ENCODE measurements around the gene HOXA5.

HOXA5 gene

GRCh38 chr7:27165996-27166530 lies 22.6 kb upstream of the HOXA5 start:
- Histone ChIP-seq H3K9me3 (ENCODE audit: control extremely low read depth in 1 of 5, control insufficient read depth in 4 of 5, insufficient read depth in 2 of 5, low read depth in 1 of 5, low read length in 4 of 5) (no peaks in the 10 kb centered on the region), H3K4me3 (ENCODE audit: control insufficient read depth in 1 of 7, extremely low read depth in 1 of 7, insufficient read depth in 4 of 7, low read depth in 2 of 7, low read length in 6 of 7) (peak overlapping the region; percentile 34 to 100 (median 87)), H3K36me3 (ENCODE audit: control insufficient read depth in 4 of 4, insufficient read depth in 4 of 4, low read length in 3 of 4) (peaks cover 0 to 55% (median 12%) of the 10 kb centered on the region in 4 experiments), H3K27me3 (replicated peaks in 2 of 5; ENCODE audit: control insufficient read depth in 4 of 5, insufficient read depth in 5 of 5, low read length in 4 of 5) (no peaks in the 10 kb centered on the region), H3K27ac (ENCODE audit: insufficient read depth in 1 of 2, low read depth in 1 of 2, low read length in 2 of 2, poor library complexity in 1 of 2, severe bottlenecking in 2 of 2) (peak overlapping the region; percentile 92 to 96), H3K4me1 (ENCODE audit: control extremely low read depth in 1 of 4, control insufficient read depth in 4 of 4, insufficient read depth in 4 of 4, low read length in 3 of 4) (peaks cover 19 to 67% (median 46%) of the 10 kb centered on the region in 4 experiments)
- POLR2A ChIA-PET: interaction anchor here (0.6 to 2.1 kb wide), 4 partner anchors 9 to 19 kb away, joined by 3 to 9 read pairs (median 3); partner anchors contain the start of genes HOXA11, HOXA3 and HOXA7
- DNase-seq: peak in 1 of 3 donors; percentile 31
- under 1% methylated on average over 41 of the region's 46 CpGs for whole genome bisulfite sequencing (ENCODE audit: insufficient coverage)
- CTCF ChIA-PET: interaction anchor here (0.7 to 2.2 kb wide), 9 partner anchors 9 to 794 kb away, joined by 3 to 12 read pairs (median 6); partner anchors contain the start of genes HOXA3 and HOXA7

GRCh38 chr7:27165089-27165995 lies 21.9 kb upstream of the HOXA5 start, which contains the start of gene HOXA9:
Gene HOXA9 (minus strand): TSS chr7:27165537. CDS start chr7:27165457, 80 bp downstream.
- WGBS (ENCODE audit: insufficient coverage): 0% methylated on average over 55 of the region's 82 CpGs
- CTCF ChIA-PET: interaction anchor here (0.7 to 2.2 kb wide), 7 partner anchors 8 to 793 kb away, joined by 3 to 12 read pairs (median 6); partner anchors contain the start of genes HOXA3 and HOXA7
- H3K9me3 ChIP-seq (ENCODE audit: control extremely low read depth in 1 of 5, control insufficient read depth in 4 of 5, insufficient read depth in 2 of 5, low read depth in 1 of 5, low read length in 4 of 5): no peaks in the 10 kb centered on the region
- no peaks in the 10 kb centered on the region for H3K27me3 ChIP-seq (replicated peaks in 2 of 5; ENCODE audit: control insufficient read depth in 4 of 5, insufficient read depth in 5 of 5, low read length in 4 of 5)
- H3K4me1 ChIP-seq (ENCODE audit: control extremely low read depth in 1 of 4, control insufficient read depth in 4 of 4, insufficient read depth in 4 of 4, low read length in 3 of 4): peaks cover 16 to 65% (median 51%) of the 10 kb centered on the region in 4 experiments
- H3K27ac ChIP-seq (ENCODE audit: insufficient read depth in 1 of 2, low read depth in 1 of 2, low read length in 2 of 2, poor library complexity in 1 of 2, severe bottlenecking in 2 of 2): peak within 1 kb of the TSS; percentile 92 to 96
- POLR2A ChIA-PET: interaction anchor here (0.6 to 2.1 kb wide), 2 partner anchors 9 to 20 kb away, joined by 3 to 9 read pairs; partner anchors contain the start of genes HOXA11 and HOXA7
- H3K4me3 ChIP-seq (ENCODE audit: control insufficient read depth in 1 of 7, extremely low read depth in 1 of 7, insufficient read depth in 4 of 7, low read depth in 2 of 7, low read length in 6 of 7): peak within 1 kb of the TSS; percentile 73 to 100 (median 87)
- DNase-seq: peak; percentile 95 to 98 (median 97)
- peaks cover 0 to 52% (median 12%) of the 10 kb centered on the region in 4 experiments for H3K36me3 ChIP-seq (ENCODE audit: control insufficient read depth in 4 of 4, insufficient read depth in 4 of 4, low read length in 3 of 4)

GRCh38 chr7:27164367-27165088 lies 21.0 kb upstream of the HOXA5 start:
- H3K27ac ChIP-seq (ENCODE audit: insufficient read depth in 1 of 2, low read depth in 1 of 2, low read length in 2 of 2, poor library complexity in 1 of 2, severe bottlenecking in 2 of 2): peak overlapping the region; percentile 92 to 96
- under 1% methylated on average over 39 of the region's 47 CpGs for WGBS (ENCODE audit: insufficient coverage)
- ChIA-PET POLR2A (interaction anchor here (2.1 kb wide), 1 partner anchor 8 kb away, joined by 9 read pairs; the partner anchor contains the start of gene HOXA7), CTCF (interaction anchor here (0.7 to 4.6 kb wide), 6 partner anchors 11 to 310 kb away, joined by 3 to 84 read pairs (median 14); partner anchors contain the start of genes HOXA10, HOXA3 and HOXA6)
- peak overlapping the region; percentile 73 to 100 (median 87) for H3K4me3 ChIP-seq (ENCODE audit: control insufficient read depth in 1 of 7, extremely low read depth in 1 of 7, insufficient read depth in 4 of 7, low read depth in 2 of 7, low read length in 6 of 7)
- no peaks in the 10 kb centered on the region for H3K9me3 ChIP-seq (ENCODE audit: control extremely low read depth in 1 of 5, control insufficient read depth in 4 of 5, insufficient read depth in 2 of 5, low read depth in 1 of 5, low read length in 4 of 5)
- peaks cover 15 to 70% (median 59%) of the 10 kb centered on the region in 4 experiments for H3K4me1 ChIP-seq (ENCODE audit: control extremely low read depth in 1 of 4, control insufficient read depth in 4 of 4, insufficient read depth in 4 of 4, low read length in 3 of 4)
- DNase-seq: peak in 1 of 3 donors; percentile 72
- no peaks in the 10 kb centered on the region for H3K27me3 ChIP-seq (replicated peaks in 2 of 5; ENCODE audit: control insufficient read depth in 4 of 5, insufficient read depth in 5 of 5, low read length in 4 of 5)
- peaks cover 0 to 50% (median 12%) of the 10 kb centered on the region in 4 experiments for H3K36me3 ChIP-seq (ENCODE audit: control insufficient read depth in 4 of 4, insufficient read depth in 4 of 4, low read length in 3 of 4)

GRCh38 chr7:27164045-27164366 lies 20.5 kb upstream of the HOXA5 start:
- H3K9me3 ChIP-seq (ENCODE audit: control extremely low read depth in 1 of 5, control insufficient read depth in 4 of 5, insufficient read depth in 2 of 5, low read depth in 1 of 5, low read length in 4 of 5): no peaks in the 10 kb centered on the region
- WGBS (ENCODE audit: insufficient coverage): 0% methylated on average over 10 of the region's 12 CpGs
- DNase-seq: no peak
- H3K27ac ChIP-seq (ENCODE audit: insufficient read depth in 1 of 2, low read depth in 1 of 2, low read length in 2 of 2, poor library complexity in 1 of 2, severe bottlenecking in 2 of 2): peak overlapping the region; percentile 92 to 96
- POLR2A ChIA-PET: no interaction called here
- peaks cover 18 to 72% (median 64%) of the 10 kb centered on the region in 4 experiments for H3K4me1 ChIP-seq (ENCODE audit: control extremely low read depth in 1 of 4, control insufficient read depth in 4 of 4, insufficient read depth in 4 of 4, low read length in 3 of 4)
- H3K36me3 ChIP-seq (ENCODE audit: control insufficient read depth in 4 of 4, insufficient read depth in 4 of 4, low read length in 3 of 4): peaks cover 0 to 47% (median 12%) of the 10 kb centered on the region in 4 experiments
- CTCF ChIA-PET: interaction anchor here (0.7 to 4.6 kb wide), 6 partner anchors 10 to 794 kb away, joined by 3 to 84 read pairs (median 16); partner anchors contain the start of genes HOXA10, HOXA3 and HOXA6
- H3K27me3 ChIP-seq (replicated peaks in 2 of 5; ENCODE audit: control insufficient read depth in 4 of 5, insufficient read depth in 5 of 5, low read length in 4 of 5): no peaks in the 10 kb centered on the region
- H3K4me3 ChIP-seq (ENCODE audit: control insufficient read depth in 1 of 7, extremely low read depth in 1 of 7, insufficient read depth in 4 of 7, low read depth in 2 of 7, low read length in 6 of 7): peak overlapping the region; percentile 73 to 100 (median 87)

GRCh38 chr7:27163288-27164044 lies 20.0 kb upstream of the HOXA5 start:
- Histone ChIP-seq H3K27ac (ENCODE audit: insufficient read depth in 1 of 2, low read depth in 1 of 2, low read length in 2 of 2, poor library complexity in 1 of 2, severe bottlenecking in 2 of 2) (peak overlapping the region; percentile 92 to 96), H3K9me3 (ENCODE audit: control extremely low read depth in 1 of 5, control insufficient read depth in 4 of 5, insufficient read depth in 2 of 5, low read depth in 1 of 5, low read length in 4 of 5) (no peaks in the 10 kb centered on the region), H3K4me3 (ENCODE audit: control insufficient read depth in 1 of 7, extremely low read depth in 1 of 7, insufficient read depth in 4 of 7, low read depth in 2 of 7, low read length in 6 of 7) (peak overlapping the region; percentile 73 to 100 (median 87)), H3K36me3 (ENCODE audit: control insufficient read depth in 4 of 4, insufficient read depth in 4 of 4, low read length in 3 of 4) (peaks cover 0 to 43% (median 12%) of the 10 kb centered on the region in 4 experiments), H3K27me3 (replicated peaks in 2 of 5; ENCODE audit: control insufficient read depth in 4 of 5, insufficient read depth in 5 of 5, low read length in 4 of 5) (no peaks in the 10 kb centered on the region), H3K4me1 (ENCODE audit: control extremely low read depth in 1 of 4, control insufficient read depth in 4 of 4, insufficient read depth in 4 of 4, low read length in 3 of 4) (peaks cover 19 to 73% (median 69%) of the 10 kb centered on the region in 4 experiments)
- POLR2A ChIA-PET: interaction anchor here (2.8 to 3.2 kb wide), 2 partner anchors 9 to 12 kb away, joined by 15 to 17 read pairs; partner anchors contain the start of gene HOXA3
- DNase-seq: no peak
- CTCF ChIA-PET: interaction anchor here (0.7 to 4.6 kb wide), 15 partner anchors 10 to 1271 kb away, joined by 3 to 84 read pairs (median 6); partner anchors contain the start of genes HOXA10, HOXA11, HOXA3 and HOXA6
- WGBS (ENCODE audit: insufficient coverage): under 1% methylated on average over 18 of the region's 24 CpGs
